ELF-1 (cell line): ENCODE measurements around the gene AQP12A.

ENCODE experiments used
- DNase-seq: peaks from one replicate; pipeline ENCODE4 v3.0.0-alpha.2; 2016; ENCODE audit warnings: low read depth, low spot score

The AQP12A gene

GRCh38 chr2:240722796-240723735 lies 31.4 kb downstream of the AQP12A start:
- no peak for DNase-seq

DNA sequence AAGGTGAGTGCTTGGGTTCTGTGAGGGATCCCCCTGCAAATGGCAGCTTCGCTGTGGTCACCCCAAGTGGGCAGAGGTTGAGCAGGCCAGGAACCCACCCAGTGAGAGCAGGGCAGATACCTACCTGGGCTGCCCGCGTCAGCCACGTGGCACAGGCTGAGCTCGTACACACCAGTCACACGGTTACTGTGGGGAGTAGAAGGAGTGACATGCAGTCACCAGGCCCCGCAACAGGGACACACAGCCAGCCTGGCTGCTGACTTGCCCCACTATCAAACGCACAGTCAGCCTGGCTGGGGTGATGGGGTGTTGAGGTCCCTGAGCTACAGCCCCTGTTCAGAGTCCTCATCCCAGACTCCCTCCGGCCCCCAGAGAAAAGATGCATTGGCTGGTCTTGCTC lies 32.2 kb downstream of the AQP12A start:
- DNase-seq, result no peak

- no peak for DNase-seq
Observed at GRCh38 chr2:240724431-240724830, 32.8 kb downstream of the AQP12A start.

- no peak for DNase-seq
Observed at GRCh38 chr2:240725266-240725665, 33.6 kb downstream of the AQP12A start.

DNA sequence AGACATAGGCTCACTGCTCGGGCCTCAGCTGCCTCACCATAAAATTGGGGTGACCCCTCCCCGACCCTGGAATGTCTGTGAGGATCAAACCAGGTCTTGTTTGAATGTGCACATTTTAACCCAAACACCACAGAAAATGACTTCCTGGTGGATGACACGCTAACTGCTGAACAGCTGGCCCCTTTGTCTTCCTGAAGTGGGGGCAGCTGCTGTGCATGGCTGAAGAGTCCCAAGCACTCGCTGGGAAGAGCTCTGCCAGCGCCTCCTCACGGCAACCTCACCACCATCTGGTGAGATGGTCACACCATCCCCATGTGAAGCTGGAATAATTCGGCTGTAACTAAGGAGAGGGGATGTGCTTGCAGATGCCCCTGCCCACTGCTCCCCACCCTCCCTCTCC lies 34.0 kb downstream of the AQP12A start:
- no peak for DNase-seq

GRCh38 chr2:240726876-240727275 lies 35.2 kb downstream of the AQP12A start:
- no peak for DNase-seq

- no peak for DNase-seq
Observed at GRCh38 chr2:240727439-240727838, 35.8 kb downstream of the AQP12A start.

- no peak for DNase-seq
Observed at GRCh38 chr2:240727913-240728312, 36.2 kb downstream of the AQP12A start.

- no peak for DNase-seq
Observed at GRCh38 chr2:240728361-240728760, 36.7 kb downstream of the AQP12A start.

DNA sequence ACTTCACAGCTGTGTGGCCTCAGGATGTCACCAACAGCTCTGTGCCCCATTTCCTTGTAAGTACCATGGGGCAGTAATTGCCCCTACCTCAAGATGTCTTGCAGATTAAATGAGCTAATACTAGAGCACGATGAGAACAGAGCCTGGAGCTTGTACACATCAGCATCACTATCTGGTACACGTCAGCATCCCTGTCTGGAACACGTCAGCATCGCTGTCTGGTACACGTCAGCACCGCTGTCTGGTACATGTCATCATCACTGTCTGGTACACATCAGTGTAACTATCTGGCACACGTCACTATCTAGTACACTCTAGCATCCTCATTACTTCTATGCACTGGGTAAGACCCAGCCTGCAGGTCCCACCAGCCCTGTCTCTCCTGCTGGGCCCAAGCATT lies 37.2 kb downstream of the AQP12A start:
- peak; percentile 58 for DNase-seq

- DNase-seq, result peak; percentile 73
Observed at GRCh38 chr2:240730501-240731177, 39.0 kb downstream of the AQP12A start.

GRCh38 chr2:240731178-240731545 lies 39.5 kb downstream of the AQP12A start:
- DNase-seq, result no peak

GRCh38 chr2:240732184-240732583 lies 40.5 kb downstream of the AQP12A start:
- DNase-seq, result no peak

DNA sequence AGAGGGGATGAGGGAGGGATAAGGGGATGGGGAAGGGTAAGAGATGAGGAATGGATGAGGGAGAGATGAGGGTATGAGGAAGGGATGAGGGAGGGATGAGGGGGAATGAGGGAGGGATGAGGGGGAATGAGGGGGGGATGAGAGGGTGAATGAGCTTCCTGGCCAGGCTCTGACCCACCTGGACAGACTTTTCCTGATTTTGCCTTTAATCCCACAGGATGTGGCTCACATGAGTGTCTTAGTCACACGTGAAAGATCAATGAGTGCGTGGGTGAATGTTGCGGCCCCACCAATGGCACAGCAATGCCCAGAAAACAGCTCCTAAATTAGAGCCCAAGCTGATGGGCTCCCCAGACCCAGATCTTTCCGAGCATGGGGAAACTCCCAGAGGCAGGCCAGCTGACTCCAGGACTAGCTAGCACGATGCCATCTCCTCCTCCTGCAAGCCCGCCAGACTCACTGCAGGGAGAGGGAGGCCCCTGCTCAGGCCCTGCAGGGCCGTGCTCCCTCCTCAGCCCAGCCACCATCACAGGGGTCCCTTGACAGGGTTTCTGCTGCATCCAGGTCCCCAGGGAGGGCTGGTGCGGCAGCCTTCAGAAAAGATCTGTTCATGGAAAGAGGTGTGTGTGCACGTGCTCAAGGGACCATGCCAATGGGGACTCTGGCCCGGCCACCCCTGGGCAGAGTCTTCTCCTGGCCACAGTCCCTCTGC lies 41.4 kb downstream of the AQP12A start:
- DNase-seq, result no peak

DNA sequence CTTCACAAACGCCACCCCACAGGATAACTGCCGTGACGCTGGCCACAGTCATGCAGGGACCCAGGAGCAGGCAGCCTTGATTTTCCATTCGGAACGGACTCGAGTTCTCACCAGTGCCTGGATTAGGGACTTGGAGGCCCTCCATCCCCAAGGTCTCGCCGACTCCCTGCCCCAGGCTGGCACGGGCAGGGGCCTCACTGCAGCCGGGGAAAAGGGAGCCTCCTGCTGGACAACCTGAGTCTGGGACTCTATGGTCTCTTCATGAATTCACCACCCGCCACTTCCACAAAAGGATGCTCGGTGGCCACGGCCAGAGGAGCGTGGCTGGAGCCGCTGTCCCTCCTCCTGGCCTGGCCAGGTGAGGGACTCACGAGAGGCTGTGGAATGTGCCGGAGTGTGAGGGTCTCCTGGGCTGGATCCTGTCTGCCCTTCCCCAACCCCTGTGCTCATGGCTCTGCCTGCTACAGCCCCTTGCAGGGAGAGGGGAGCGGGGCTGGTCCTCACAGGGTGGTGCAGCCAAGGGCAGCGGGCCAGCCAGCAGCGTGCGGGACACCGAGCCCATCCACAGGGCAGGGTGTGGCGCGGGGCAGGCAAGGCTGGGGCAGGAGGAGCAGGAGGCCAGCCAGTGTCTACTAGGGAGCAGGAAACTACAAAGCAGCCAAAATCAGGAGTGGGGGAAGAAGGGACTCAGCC lies 42.3 kb downstream of the AQP12A start:
- DNase-seq, result peak; percentile 42

DNA sequence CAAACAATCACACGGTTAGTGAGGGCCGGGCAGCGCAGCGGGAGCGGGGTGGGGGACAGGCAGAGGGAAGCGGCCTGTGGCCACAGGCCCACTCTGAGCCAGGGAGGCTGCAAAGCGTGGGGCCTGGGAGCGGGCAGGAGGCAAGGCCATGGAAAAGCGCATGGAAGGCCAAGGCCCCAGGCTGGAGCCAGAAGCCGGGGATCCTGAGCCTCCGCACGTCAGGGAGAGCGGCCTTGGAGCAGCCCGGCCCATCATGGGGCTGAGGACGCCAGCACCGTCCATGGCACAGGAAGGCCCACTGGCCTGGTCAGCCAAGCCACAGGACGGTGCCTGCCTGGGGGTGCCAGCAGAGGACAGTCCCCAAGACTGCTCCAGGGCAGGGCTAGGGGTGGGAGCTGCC lies 43.1 kb downstream of the AQP12A start:
- DNase-seq, result no peak

DNA sequence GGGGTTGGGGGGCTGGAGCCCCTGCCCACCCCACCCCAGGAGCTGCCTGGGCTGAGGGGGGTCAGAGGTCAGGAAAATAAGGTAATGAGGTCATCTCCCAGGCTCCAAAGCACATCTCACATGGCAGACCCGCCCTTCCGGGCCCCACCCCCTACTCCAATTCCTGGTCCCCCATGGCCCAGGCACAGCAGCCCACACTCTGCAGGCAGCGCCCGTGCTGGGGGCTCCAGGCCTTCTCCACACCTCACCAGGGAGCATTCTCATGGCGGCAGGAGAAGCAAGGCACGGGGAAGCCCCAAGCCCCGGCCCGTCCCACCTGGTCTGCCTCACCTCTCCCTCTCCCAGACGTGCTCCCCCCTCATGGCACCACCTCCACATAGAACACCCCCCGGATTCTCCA lies 43.8 kb downstream of the AQP12A start:
- no peak for DNase-seq

GRCh38 chr2:240736281-240737250 lies 44.9 kb downstream of the AQP12A start:
- DNase-seq, result no peak

DNA sequence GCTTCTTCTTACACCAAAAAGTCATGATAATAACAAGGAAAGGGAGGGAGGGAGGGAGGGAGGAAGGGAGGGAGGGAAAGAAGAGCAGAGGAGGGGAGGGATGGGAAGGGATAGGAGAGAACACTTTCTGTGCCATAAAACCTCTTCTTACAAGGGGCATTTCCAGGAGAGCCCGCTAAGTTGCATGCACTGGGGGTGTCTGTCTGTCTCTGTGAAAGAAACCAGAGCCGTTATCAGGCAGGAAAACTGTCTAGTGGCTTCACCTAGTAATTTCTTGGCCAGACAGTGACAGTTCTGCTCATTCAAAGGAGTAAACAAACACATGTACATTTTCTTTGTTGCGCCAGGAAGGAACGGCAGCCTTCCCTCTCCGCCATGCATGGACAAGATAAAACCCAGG lies 45.8 kb downstream of the AQP12A start:
- no peak for DNase-seq

DNA sequence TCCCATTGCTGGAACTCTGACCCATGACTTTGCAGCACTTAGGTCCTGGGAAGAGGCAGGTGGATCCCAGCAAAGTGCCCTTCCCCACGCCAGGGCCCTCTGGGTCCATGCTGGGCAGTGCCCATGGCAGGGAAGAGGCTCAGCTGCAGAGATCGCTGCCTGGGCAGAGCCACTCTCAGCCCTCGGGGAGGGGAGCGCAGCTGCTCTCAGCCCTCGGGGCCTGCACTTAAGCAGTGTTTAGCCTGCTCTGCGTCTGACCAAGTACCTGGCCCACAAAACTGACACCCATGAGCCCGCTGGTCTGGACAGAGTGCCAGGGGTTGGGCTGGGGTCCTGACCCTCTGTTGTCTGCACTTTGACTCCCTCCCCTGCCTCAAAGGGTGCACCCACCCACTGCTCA lies 46.3 kb downstream of the AQP12A start:
- no peak for DNase-seq

GRCh38 chr2:240739797-240740196 lies 48.1 kb downstream of the AQP12A start:
- no peak for DNase-seq
